Right atrium auricular region (tissue), 2 donors: ENCODE measurements around the gene SEPTIN6. TPM values are rescaled to one million over a fixed set of nuclear protein-coding genes. Genes with fewer than 3 reads are reported as not detected.

ENCODE experiments used
- DNase-seq: peaks from one replicate; pipeline ENCODE4 v3.0.0-alpha.2; 2019; ENCODE audit warnings: low spot score
- H3K27ac ChIP-seq, 2 donors: fragments of 200-600 bp; sonication (generic); 1 replicate in 1 of 2; 2 replicates in 1 of 2; pipeline ENCODE4 v1.5.1; 2016 to 2019
- H3K27me3 ChIP-seq, 2 donors: fragments of 200-600 bp; sonication (generic); one replicate each; pipeline versions ENCODE4 v1.5.1 to v1.6.0; 2017 to 2019
- H3K36me3 ChIP-seq: fragments of 200-600 bp; sonication (generic); one replicate; pipeline ENCODE4 v1.5.1; 2016
- H3K4me1 ChIP-seq, 2 donors: fragments of 200-600 bp; sonication (generic); one replicate each; pipeline versions ENCODE4 v1.5.1 to v1.6.0; 2017 to 2019
- H3K4me3 ChIP-seq, 2 donors: fragments of 200-600 bp; sonication (generic); 1 replicate in 1 of 2; 2 replicates in 1 of 2; pipeline ENCODE4 v1.5.1; 2017 to 2019; ENCODE audit warnings: mild to moderate bottlenecking in 1 of 2, moderate library complexity in 1 of 2
- H3K9me3 ChIP-seq, 2 donors: fragments of 200-600 bp; sonication (generic); one replicate each; pipeline ENCODE4 v1.5.1; 2019
- CTCF ChIP-seq, 2 donors: fragments of 200-600 bp; sonication (generic); IDR thresholded peaks; one replicate each; pipeline ENCODE4 v1.5.1; 2019; ENCODE audit warnings: antibody characterized with exemption in 2 of 2
- total RNA-seq, 2 donors: library from RNA; depleted of rRNA; stranded (reverse); fragments of >200 nt; gene quantifications; one replicate each; pipeline ENCODE4 v1.1.0, GENCODE V29; 2016

SEPTIN6 gene
- total RNA-seq, 2 donors from 2014 or later, result 14.1 to 16.4 TPM

- no peak for TF ChIP-seq CTCF (IDR thresholded peaks at IDR 0.05)
- H3K9me3 ChIP-seq, result no peaks in the 10 kb centered on the region
- no peak for DNase-seq
- H3K36me3 ChIP-seq, result no peaks in the 10 kb centered on the region
- H3K4me3 ChIP-seq, result no peak overlapping the region
- H3K27ac ChIP-seq, result no peak overlapping the region
- H3K4me1 ChIP-seq, result no peaks in the 10 kb centered on the region
- H3K27me3 ChIP-seq, result no peaks in the 10 kb centered on the region
Measured at GRCh38 chrX:119709630-119710029, 16.7 kb upstream of the SEPTIN6 start.

GRCh38 chrX:119708936-119709335 is 16.0 kb upstream of the SEPTIN6 start:
- Histone ChIP-seq H3K4me3 (no peak overlapping the region), H3K27ac (no peak overlapping the region), H3K4me1 (no peaks in the 10 kb centered on the region), H3K36me3 (no peaks in the 10 kb centered on the region), H3K27me3 (no peaks in the 10 kb centered on the region), H3K9me3 (no peaks in the 10 kb centered on the region)
- DNase-seq, result no peak
- no peak for TF ChIP-seq CTCF (IDR thresholded peaks at IDR 0.05)

- TF ChIP-seq CTCF (IDR thresholded peaks at IDR 0.05), result no peak
- no peak overlapping the region for H3K27ac ChIP-seq
- no peaks in the 10 kb centered on the region for H3K4me1 ChIP-seq
- no peak for DNase-seq
- H3K27me3 ChIP-seq, result no peaks in the 10 kb centered on the region
- no peaks in the 10 kb centered on the region for H3K9me3 ChIP-seq
- H3K36me3 ChIP-seq, result no peaks in the 10 kb centered on the region
- H3K4me3 ChIP-seq, result no peak overlapping the region
Measured at GRCh38 chrX:119706616-119707015, 13.6 kb upstream of the SEPTIN6 start.

- Histone ChIP-seq H3K9me3 (no peaks in the 10 kb centered on the region), H3K36me3 (no peaks in the 10 kb centered on the region), H3K27ac (no peak overlapping the region), H3K4me3 (no peak overlapping the region), H3K4me1 (no peaks in the 10 kb centered on the region), H3K27me3 (no peaks in the 10 kb centered on the region)
- peak; percentile 17 to 62 for TF ChIP-seq CTCF (IDR thresholded peaks at IDR 0.05)
- DNase-seq, result no peak
Measured at GRCh38 chrX:119698845-119699244, 5.9 kb upstream of the SEPTIN6 start.

GRCh38 chrX:119696251-119696890 is 3.4 kb upstream of the SEPTIN6 start:
- H3K4me1 ChIP-seq, result no peaks in the 10 kb centered on the region
- no peak overlapping the region for H3K27ac ChIP-seq
- no peaks in the 10 kb centered on the region for H3K27me3 ChIP-seq
- no peaks in the 10 kb centered on the region for H3K36me3 ChIP-seq
- no peak overlapping the region for H3K4me3 ChIP-seq
- no peak for DNase-seq
- H3K9me3 ChIP-seq, result no peaks in the 10 kb centered on the region
- no peak for TF ChIP-seq CTCF (IDR thresholded peaks at IDR 0.05)

GRCh38 chrX:119695535-119696050 is 2.6 kb upstream of the SEPTIN6 start:
- no peak for DNase-seq
- Histone ChIP-seq H3K27ac (no peak overlapping the region), H3K4me3 (no peak overlapping the region), H3K27me3 (no peaks in the 10 kb centered on the region), H3K9me3 (no peaks in the 10 kb centered on the region), H3K4me1 (no peaks in the 10 kb centered on the region), H3K36me3 (no peaks in the 10 kb centered on the region)
- no peak for TF ChIP-seq CTCF (IDR thresholded peaks at IDR 0.05)
